Measurements from ENCODE around the gene ZMYND15. TPM values are rescaled to one million over a fixed set of nuclear protein-coding genes. Genes with fewer than 3 reads are reported as not detected.
A peak's percentile ranks its signal among the peaks of the same experiment; 100 is the strongest.

Gene ZMYND15
- total and polyA plus RNA-seq, 2 of the 13 experiments (the other 11 are each of a cell fraction or from before 2014, with no cell fraction given): 0.24 to 2.7 TPM

DNA sequence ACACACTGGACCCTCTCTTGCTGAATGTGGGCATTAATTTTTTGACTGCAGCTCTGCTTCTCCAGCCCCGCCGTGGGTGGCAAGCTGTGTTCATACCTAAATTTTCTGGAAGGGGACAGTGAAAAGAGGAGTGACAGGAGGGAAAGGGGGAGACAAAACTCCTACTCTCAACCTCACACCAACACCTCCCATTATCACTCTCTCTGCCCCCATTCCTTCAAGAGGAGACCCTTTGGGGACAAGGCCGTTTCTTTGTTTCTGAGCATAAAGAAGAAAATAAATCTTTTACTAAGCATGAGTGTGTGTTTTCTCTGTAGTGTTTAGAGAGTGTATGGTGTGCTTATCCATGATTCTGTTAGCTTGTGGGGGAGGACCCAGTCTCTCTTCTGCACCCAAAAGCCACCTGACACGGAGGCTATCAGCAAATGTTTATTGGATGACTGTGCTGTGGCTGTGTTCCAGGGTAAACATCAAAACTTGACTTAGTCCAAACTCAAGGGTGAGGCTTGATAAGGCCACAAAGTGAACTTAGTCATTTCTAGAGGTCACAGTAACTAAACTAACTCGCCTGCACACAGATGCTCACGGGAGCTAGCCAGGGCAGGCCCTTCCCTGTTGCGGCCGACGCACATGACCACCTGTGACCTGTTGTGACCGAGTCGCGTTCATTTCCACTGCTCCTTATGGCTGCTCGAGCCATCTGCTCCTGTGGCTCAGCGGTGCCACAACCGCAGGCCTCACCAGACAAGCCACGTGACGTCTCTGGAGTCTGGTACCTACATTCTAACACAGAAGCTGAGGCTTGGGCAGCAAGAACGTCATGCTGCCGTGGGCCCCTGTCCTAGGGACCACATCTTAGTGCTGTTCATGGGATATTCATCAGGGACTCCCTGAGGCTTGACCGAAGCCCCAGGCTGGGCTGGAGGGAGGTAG is 18.2 kb upstream of the ZMYND15 start (continued):
- TF ChIP-seq, protein P1, sequence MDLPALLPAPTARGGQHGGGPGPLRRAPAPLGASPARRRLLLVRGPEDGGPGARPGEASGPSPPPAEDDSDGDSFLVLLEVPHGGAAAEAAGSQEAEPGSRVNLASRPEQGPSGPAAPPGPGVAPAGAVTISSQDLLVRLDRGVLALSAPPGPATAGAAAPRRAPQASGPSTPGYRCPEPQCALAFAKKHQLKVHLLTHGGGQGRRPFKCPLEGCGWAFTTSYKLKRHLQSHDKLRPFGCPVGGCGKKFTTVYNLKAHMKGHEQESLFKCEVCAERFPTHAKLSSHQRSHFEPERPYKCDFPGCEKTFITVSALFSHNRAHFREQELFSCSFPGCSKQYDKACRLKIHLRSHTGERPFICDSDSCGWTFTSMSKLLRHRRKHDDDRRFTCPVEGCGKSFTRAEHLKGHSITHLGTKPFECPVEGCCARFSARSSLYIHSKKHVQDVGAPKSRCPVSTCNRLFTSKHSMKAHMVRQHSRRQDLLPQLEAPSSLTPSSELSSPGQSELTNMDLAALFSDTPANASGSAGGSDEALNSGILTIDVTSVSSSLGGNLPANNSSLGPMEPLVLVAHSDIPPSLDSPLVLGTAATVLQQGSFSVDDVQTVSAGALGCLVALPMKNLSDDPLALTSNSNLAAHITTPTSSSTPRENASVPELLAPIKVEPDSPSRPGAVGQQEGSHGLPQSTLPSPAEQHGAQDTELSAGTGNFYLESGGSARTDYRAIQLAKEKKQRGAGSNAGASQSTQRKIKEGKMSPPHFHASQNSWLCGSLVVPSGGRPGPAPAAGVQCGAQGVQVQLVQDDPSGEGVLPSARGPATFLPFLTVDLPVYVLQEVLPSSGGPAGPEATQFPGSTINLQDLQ (CRISPR knock-in tag; IDR thresholded peaks at IDR 0.05): no peak
- TF ChIP-seq MED8 (CRISPR knock-in tag; IDR thresholded peaks at IDR 0.05; ENCODE audit: insufficient replicate concordance) (no peak), ZEB1 (IDR thresholded peaks at IDR 0.05; ENCODE audit: insufficient replicate concordance, low read depth) (peak; percentile 61), MTF2 (CRISPR knock-in tag; IDR thresholded peaks at IDR 0.05; ENCODE audit: borderline replicate concordance) (no peak), SRF (IDR thresholded peaks at IDR 0.05; ENCODE audit: low read depth, low read length) (no peak), ZNF605 (CRISPR knock-in tag; IDR thresholded peaks at IDR 0.05) (0 out of 2 replicates have a peak, but pooled peaks have one; percentile 54), ZNF792 (CRISPR knock-in tag; IDR thresholded peaks at IDR 0.05) (no peak), ZNF335 (CRISPR knock-in tag; IDR thresholded peaks at IDR 0.05) (peak; percentile 41; the same call in 1 of the 2 replicates), ZNF713 (CRISPR knock-in tag; IDR thresholded peaks at IDR 0.05) (no peak), ZNF724P (CRISPR knock-in tag; IDR thresholded peaks at IDR 0.05; ENCODE audit: borderline replicate concordance) (no peak), RCOR2 (CRISPR knock-in tag; IDR thresholded peaks at IDR 0.05) (no peak; the same call in 1 of the 2 replicates), ZKSCAN5 (CRISPR knock-in tag; IDR thresholded peaks at IDR 0.05) (no peak), ZSCAN12 (CRISPR knock-in tag; IDR thresholded peaks at IDR 0.05) (no peak), IKZF1 (IDR thresholded peaks at IDR 0.05) (no peak), FOXJ3 (CRISPR knock-in tag; IDR thresholded peaks at IDR 0.05; ENCODE audit: borderline replicate concordance) (no peak), ZBTB7A (CRISPR knock-in tag; IDR thresholded peaks at IDR 0.05) (peak; percentile 74; the same call in 1 of the 2 replicates), ATF7 (IDR thresholded peaks at IDR 0.05) (no peak), ATF7 (CRISPR knock-in tag; IDR thresholded peaks at IDR 0.05) (peak; percentile 34; the same call in 1 of the 2 replicates), TSC22D2 (CRISPR knock-in tag; IDR thresholded peaks at IDR 0.05; ENCODE audit: borderline replicate concordance) (no peak), PHB2 (IDR thresholded peaks at IDR 0.05; ENCODE audit: partially characterized antibody) (no peak), ARNT2 (CRISPR knock-in tag; IDR thresholded peaks at IDR 0.05; ENCODE audit: low read depth) (no peak), CHCHD3 (CRISPR knock-in tag; IDR thresholded peaks at IDR 0.05) (no peak)
- TF ChIP-seq, protein P2, sequence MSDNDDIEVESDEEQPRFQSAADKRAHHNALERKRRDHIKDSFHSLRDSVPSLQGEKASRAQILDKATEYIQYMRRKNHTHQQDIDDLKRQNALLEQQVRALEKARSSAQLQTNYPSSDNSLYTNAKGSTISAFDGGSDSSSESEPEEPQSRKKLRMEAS (IDR thresholded peaks at IDR 0.05): peak; percentile 84
- TF ChIP-seq, protein P3, sequence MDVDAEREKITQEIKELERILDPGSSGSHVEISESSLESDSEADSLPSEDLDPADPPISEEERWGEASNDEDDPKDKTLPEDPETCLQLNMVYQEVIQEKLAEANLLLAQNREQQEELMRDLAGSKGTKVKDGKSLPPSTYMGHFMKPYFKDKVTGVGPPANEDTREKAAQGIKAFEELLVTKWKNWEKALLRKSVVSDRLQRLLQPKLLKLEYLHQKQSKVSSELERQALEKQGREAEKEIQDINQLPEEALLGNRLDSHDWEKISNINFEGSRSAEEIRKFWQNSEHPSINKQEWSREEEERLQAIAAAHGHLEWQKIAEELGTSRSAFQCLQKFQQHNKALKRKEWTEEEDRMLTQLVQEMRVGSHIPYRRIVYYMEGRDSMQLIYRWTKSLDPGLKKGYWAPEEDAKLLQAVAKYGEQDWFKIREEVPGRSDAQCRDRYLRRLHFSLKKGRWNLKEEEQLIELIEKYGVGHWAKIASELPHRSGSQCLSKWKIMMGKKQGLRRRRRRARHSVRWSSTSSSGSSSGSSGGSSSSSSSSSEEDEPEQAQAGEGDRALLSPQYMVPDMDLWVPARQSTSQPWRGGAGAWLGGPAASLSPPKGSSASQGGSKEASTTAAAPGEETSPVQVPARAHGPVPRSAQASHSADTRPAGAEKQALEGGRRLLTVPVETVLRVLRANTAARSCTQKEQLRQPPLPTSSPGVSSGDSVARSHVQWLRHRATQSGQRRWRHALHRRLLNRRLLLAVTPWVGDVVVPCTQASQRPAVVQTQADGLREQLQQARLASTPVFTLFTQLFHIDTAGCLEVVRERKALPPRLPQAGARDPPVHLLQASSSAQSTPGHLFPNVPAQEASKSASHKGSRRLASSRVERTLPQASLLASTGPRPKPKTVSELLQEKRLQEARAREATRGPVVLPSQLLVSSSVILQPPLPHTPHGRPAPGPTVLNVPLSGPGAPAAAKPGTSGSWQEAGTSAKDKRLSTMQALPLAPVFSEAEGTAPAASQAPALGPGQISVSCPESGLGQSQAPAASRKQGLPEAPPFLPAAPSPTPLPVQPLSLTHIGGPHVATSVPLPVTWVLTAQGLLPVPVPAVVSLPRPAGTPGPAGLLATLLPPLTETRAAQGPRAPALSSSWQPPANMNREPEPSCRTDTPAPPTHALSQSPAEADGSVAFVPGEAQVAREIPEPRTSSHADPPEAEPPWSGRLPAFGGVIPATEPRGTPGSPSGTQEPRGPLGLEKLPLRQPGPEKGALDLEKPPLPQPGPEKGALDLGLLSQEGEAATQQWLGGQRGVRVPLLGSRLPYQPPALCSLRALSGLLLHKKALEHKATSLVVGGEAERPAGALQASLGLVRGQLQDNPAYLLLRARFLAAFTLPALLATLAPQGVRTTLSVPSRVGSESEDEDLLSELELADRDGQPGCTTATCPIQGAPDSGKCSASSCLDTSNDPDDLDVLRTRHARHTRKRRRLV (CRISPR knock-in tag; IDR thresholded peaks at IDR 0.05): no peak
